SK-N-SH (cell line): Measurements from ENCODE around the gene TMEM178A. TPM values are rescaled to one million over a fixed set of nuclear protein-coding genes. Genes with fewer than 3 reads are reported as not detected.

Experiments
- CTCF ChIA-PET: fragments of 300-600, 350-600 bp; formaldehyde crosslinking; extraction: SDS; loops from one replicate; lab custom pipeline; 2021; lab: Yijun Ruan, JAX
- POLR2A ChIA-PET: fragments of 350-600 bp; sonication (Branson Sonifier 250); formaldehyde crosslinking; extraction: SDS; loops from one replicate; lab custom pipeline; 2020; ENCODE audit warnings: antibody characterized with exemption, inconsistent platforms; lab: Yijun Ruan, JAX
- DNase-seq: peaks from one replicate; pipeline ENCODE4 v3.0.0; 2012
- H2AFZ ChIP-seq: fragments of 200-600 bp; sonication (generic); 2 replicates; pipeline ENCODE4 v1.8.1; 2016; ENCODE audit warnings: antibody characterized with exemption, mild to moderate bottlenecking, low read depth
- H3F3A ChIP-seq: fragments of 200-600 bp; sonication (generic); replicated peaks from 2 replicates; pipeline ENCODE3; 2016; ENCODE audit warnings: antibody characterized with exemption, mild to moderate bottlenecking; ENCODE audit not compliant: insufficient read depth
- H3K27ac ChIP-seq, 2 experiments: fragments of 200-500 bp in 1 of 2; fragments of 200-600 bp in 1 of 2; sonication (Bioruptor generic) in 1 of 2; sonication (generic), shearing (Covaris generic) in 1 of 2; 2 replicates each; pipeline versions ENCODE4 v1.5.1 to v1.6.1; 2014 to 2016; ENCODE audit warnings: low read depth in 2 of 2, inconsistent platforms in 1 of 2, low read length in 1 of 2, mild to moderate bottlenecking in 1 of 2, mixed read lengths in 1 of 2
- H3K27me3 ChIP-seq: fragments of 200-600 bp; sonication (generic), shearing (Covaris generic); 2 replicates; pipeline ENCODE4 v1.6.1; 2016; ENCODE audit warnings: mixed run types; ENCODE audit not compliant: insufficient read depth
- H3K36me3 ChIP-seq, 2 experiments: fragments of 200-500 bp in 1 of 2; fragments of 200-600 bp in 1 of 2; sonication (Bioruptor generic) in 1 of 2; sonication (generic) in 1 of 2; replicated peaks in 1 of 2; 2 replicates each; pipeline versions ENCODE3 to v1.5.1; 2014 to 2016; ENCODE audit warnings: low read length in 1 of 2, mild to moderate bottlenecking in 1 of 2; ENCODE audit not compliant: insufficient read depth in 2 of 2, control insufficient read depth in 1 of 2
- H3K4me1 ChIP-seq, 2 experiments: fragments of 200-500 bp in 1 of 2; fragments of 200-600 bp in 1 of 2; sonication (Bioruptor generic) in 1 of 2; sonication (generic), shearing (Covaris generic) in 1 of 2; 2 replicates each; pipeline versions ENCODE4 v1.5.1 to v1.6.1; 2014 to 2016; ENCODE audit warnings: low read depth in 1 of 2, low read length in 1 of 2, mixed run types in 1 of 2; ENCODE audit not compliant: insufficient read depth in 2 of 2, control insufficient read depth in 1 of 2
- H3K4me2 ChIP-seq: fragments of 200-600 bp; sonication (generic), shearing (Covaris generic); 2 replicates; pipeline ENCODE4 v1.6.1; 2017; ENCODE audit warnings: mixed run types
- H3K4me3 ChIP-seq, 2 experiments: fragments of 200-500 bp in 1 of 2; fragments of 200-600 bp in 1 of 2; sonication (Bioruptor generic) in 1 of 2; sonication (generic), shearing (Covaris generic) in 1 of 2; 2 replicates each; pipeline versions ENCODE4 v1.5.1 to v1.8.1; 2014 to 2016; ENCODE audit warnings: low read depth in 2 of 2, inconsistent platforms in 1 of 2, low read length in 1 of 2, mild to moderate bottlenecking in 1 of 2, mixed read lengths in 1 of 2, moderate library complexity in 1 of 2
- H3K79me2 ChIP-seq: fragments of 200-600 bp; sonication (generic); 2 replicates; pipeline ENCODE4 v1.8.1; 2017; ENCODE audit warnings: mild to moderate bottlenecking; ENCODE audit not compliant: insufficient read depth
- H3K9ac ChIP-seq: fragments of 200-600 bp; sonication (generic); 2 replicates; pipeline ENCODE4 v1.6.1; 2017; ENCODE audit warnings: mixed run types
- H3K9me2 ChIP-seq: fragments of 200-600 bp; sonication (generic); 2 replicates; pipeline ENCODE4 v1.6.1; 2017; ENCODE audit warnings: mixed run types
- H3K9me3 ChIP-seq: fragments of 200-600 bp; sonication (generic); 2 replicates; pipeline ENCODE4 v1.6.1; 2017; ENCODE audit warnings: mixed run types, mild to moderate bottlenecking, moderate library complexity
- H4K20me1 ChIP-seq: fragments of 200-600 bp; sonication (generic); 2 replicates; pipeline ENCODE4 v1.6.1; 2017; ENCODE audit warnings: mild to moderate bottlenecking, mixed run types; ENCODE audit not compliant: insufficient read depth
- CHD2 ChIP-seq: fragments of 150-350 bp; IDR thresholded peaks from 2 replicates; pipeline ENCODE4 v1.6.1; 2018; ENCODE audit warnings: low read length; ENCODE audit not compliant: partially characterized antibody
- ELF1 ChIP-seq: IDR thresholded peaks from 2 replicates; pipeline ENCODE4 v1.4.0; 2012
- EP300 ChIP-seq, 2 experiments: IDR thresholded peaks; 2 replicates each; pipeline versions ENCODE4 v1.4.0 to v1.6.1; 2012; ENCODE audit warnings: borderline replicate concordance in 1 of 2, low read depth in 1 of 2, low read length in 1 of 2
- FOSL2 ChIP-seq: IDR thresholded peaks from 2 replicates; pipeline ENCODE4 v1.4.0; 2012; ENCODE audit warnings: low read depth, mild to moderate bottlenecking, moderate library complexity, borderline replicate concordance
- GATA2 ChIP-seq: sonication (generic); formaldehyde crosslinking; IDR thresholded peaks from 2 replicates; pipeline ENCODE4 v1.5.0; 2020; ENCODE audit warnings: mild to moderate bottlenecking, missing genetic modification reagents
- MAX ChIP-seq: IDR thresholded peaks from 2 replicates; pipeline ENCODE4 v1.4.0; 2012; ENCODE audit warnings: low read depth
- MEF2A ChIP-seq: IDR thresholded peaks from 2 replicates; pipeline ENCODE4 v1.4.0; 2012; ENCODE audit warnings: low read depth, borderline replicate concordance
- POLR2AphosphoS5 ChIP-seq: IDR thresholded peaks from 2 replicates; pipeline ENCODE4 v1.6.1; 2012; ENCODE audit warnings: low read depth, low read length
- SIN3A ChIP-seq: IDR thresholded peaks from 2 replicates; pipeline ENCODE4 v1.6.1; 2012; ENCODE audit warnings: low read depth, mild to moderate bottlenecking, low read length, moderate library complexity, borderline replicate concordance
- TAF1 ChIP-seq: IDR thresholded peaks from 2 replicates; pipeline ENCODE4 v1.6.1; 2012; ENCODE audit warnings: low read depth, mild to moderate bottlenecking, low read length, moderate library complexity, borderline replicate concordance
- TCF12 ChIP-seq: IDR thresholded peaks from 2 replicates; pipeline ENCODE4 v1.4.0; 2012
- TEAD4 ChIP-seq: IDR thresholded peaks from 2 replicates; pipeline ENCODE4 v1.4.0; 2012; ENCODE audit warnings: mild to moderate bottlenecking, borderline replicate concordance; ENCODE audit not compliant: insufficient read depth
- USF1 ChIP-seq: IDR thresholded peaks from 2 replicates; pipeline ENCODE4 v1.4.0; 2012; ENCODE audit warnings: low read depth, borderline replicate concordance
- WGBS: methylation state at CpG from one replicate; pipeline ENCODE4 v1.1.6; 2017; ENCODE audit warnings: low lambda C conversion rate; 5-methylcytosine and 5-hydroxymethylcytosine counted together
- polyA plus RNA-seq, 3 experiments: library from polyadenylated mRNA; depleted of rRNA; stranded (reverse); fragments of >200 nt; gene quantifications; 2 replicates each; pipeline ENCODE4 v1.2.3, GENCODE V29; 2012
- TF ChIP-seq, protein P1 (sequence below): IDR thresholded peaks from 2 replicates; pipeline ENCODE4 v1.4.0; 2012; ENCODE audit warnings: low read depth, borderline replicate concordance
- TF ChIP-seq, protein P2 (sequence below): fragments of 200-600 bp; sonication (generic); IDR thresholded peaks from 2 replicates; pipeline ENCODE4 v1.6.1; 2017; ENCODE audit warnings: antibody characterized with exemption, mild to moderate bottlenecking, moderate library complexity
- TF ChIP-seq, protein P3 (sequence below): IDR thresholded peaks from 2 replicates; pipeline ENCODE4 v1.6.1; 2012; ENCODE audit warnings: mild to moderate bottlenecking, low read depth, low read length, moderate library complexity

Gene TMEM178A
- polyA plus RNA-seq, 1 of the 3 experiments (the other 2 are of a cell fraction): 0.84 TPM

- CTCF ChIA-PET: interaction anchor here (1.1 kb wide), 1 partner anchor 9 kb away, joined by 3 read pairs; no protein-coding TSS in a partner anchor
- WGBS: 47% methylated on average over 7 of the region's 7 CpGs
Measured at GRCh38 chr2:39673018-39673417, 7.3 kb downstream of the TMEM178A start.

More at GRCh38 chr2:39673018-39673417, 7.3 kb downstream of the TMEM178A start:
- Histone ChIP-seq H3K27me3 (peaks cover 15% of the 10 kb centered on the region; the same call in 1 of the 2 replicates), H3K9ac (no peak overlapping the region), H3K4me3 (no peak overlapping the region), H2AFZ (no peak overlapping the region), H4K20me1 (no peaks in the 10 kb centered on the region), H3K79me2 (no peaks in the 10 kb centered on the region), H3F3A (no peaks in the 10 kb centered on the region), H3K4me1 (no peaks in the 10 kb centered on the region), H3K4me2 (no peak overlapping the region), H3K27ac (no peak overlapping the region), H3K36me3 (no peaks in the 10 kb centered on the region), H3K9me3 (peaks cover under 1% of the 10 kb centered on the region; the same call in 1 of the 2 replicates), H3K9me2 (no peaks in the 10 kb centered on the region)
- no peak for TF ChIP-seq FOSL2
- TF ChIP-seq, protein P1, sequence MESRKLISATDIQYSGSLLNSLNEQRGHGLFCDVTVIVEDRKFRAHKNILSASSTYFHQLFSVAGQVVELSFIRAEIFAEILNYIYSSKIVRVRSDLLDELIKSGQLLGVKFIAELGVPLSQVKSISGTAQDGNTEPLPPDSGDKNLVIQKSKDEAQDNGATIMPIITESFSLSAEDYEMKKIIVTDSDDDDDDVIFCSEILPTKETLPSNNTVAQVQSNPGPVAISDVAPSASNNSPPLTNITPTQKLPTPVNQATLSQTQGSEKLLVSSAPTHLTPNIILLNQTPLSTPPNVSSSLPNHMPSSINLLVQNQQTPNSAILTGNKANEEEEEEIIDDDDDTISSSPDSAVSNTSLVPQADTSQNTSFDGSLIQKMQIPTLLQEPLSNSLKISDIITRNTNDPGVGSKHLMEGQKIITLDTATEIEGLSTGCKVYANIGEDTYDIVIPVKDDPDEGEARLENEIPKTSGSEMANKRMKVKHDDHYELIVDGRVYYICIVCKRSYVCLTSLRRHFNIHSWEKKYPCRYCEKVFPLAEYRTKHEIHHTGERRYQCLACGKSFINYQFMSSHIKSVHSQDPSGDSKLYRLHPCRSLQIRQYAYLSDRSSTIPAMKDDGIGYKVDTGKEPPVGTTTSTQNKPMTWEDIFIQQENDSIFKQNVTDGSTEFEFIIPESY: no peak
- TF ChIP-seq POLR2AphosphoS5: no peak
- TF ChIP-seq USF1: no peak
- no peak for TF ChIP-seq TEAD4
- TF ChIP-seq GATA2 (CRISPR knock-in tag): no peak
- no peak for TF ChIP-seq MAX
- no peak for TF ChIP-seq EP300 (IDR thresholded peaks at IDR 0.05; ENCODE audit: borderline replicate concordance in 1 of 2, low read depth in 1 of 2, low read length in 1 of 2)
- TF ChIP-seq, protein P2, sequence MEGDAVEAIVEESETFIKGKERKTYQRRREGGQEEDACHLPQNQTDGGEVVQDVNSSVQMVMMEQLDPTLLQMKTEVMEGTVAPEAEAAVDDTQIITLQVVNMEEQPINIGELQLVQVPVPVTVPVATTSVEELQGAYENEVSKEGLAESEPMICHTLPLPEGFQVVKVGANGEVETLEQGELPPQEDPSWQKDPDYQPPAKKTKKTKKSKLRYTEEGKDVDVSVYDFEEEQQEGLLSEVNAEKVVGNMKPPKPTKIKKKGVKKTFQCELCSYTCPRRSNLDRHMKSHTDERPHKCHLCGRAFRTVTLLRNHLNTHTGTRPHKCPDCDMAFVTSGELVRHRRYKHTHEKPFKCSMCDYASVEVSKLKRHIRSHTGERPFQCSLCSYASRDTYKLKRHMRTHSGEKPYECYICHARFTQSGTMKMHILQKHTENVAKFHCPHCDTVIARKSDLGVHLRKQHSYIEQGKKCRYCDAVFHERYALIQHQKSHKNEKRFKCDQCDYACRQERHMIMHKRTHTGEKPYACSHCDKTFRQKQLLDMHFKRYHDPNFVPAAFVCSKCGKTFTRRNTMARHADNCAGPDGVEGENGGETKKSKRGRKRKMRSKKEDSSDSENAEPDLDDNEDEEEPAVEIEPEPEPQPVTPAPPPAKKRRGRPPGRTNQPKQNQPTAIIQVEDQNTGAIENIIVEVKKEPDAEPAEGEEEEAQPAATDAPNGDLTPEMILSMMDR: no peak
- TF ChIP-seq TCF12: no peak
- no peak for TF ChIP-seq CHD2
- TF ChIP-seq, protein P3, sequence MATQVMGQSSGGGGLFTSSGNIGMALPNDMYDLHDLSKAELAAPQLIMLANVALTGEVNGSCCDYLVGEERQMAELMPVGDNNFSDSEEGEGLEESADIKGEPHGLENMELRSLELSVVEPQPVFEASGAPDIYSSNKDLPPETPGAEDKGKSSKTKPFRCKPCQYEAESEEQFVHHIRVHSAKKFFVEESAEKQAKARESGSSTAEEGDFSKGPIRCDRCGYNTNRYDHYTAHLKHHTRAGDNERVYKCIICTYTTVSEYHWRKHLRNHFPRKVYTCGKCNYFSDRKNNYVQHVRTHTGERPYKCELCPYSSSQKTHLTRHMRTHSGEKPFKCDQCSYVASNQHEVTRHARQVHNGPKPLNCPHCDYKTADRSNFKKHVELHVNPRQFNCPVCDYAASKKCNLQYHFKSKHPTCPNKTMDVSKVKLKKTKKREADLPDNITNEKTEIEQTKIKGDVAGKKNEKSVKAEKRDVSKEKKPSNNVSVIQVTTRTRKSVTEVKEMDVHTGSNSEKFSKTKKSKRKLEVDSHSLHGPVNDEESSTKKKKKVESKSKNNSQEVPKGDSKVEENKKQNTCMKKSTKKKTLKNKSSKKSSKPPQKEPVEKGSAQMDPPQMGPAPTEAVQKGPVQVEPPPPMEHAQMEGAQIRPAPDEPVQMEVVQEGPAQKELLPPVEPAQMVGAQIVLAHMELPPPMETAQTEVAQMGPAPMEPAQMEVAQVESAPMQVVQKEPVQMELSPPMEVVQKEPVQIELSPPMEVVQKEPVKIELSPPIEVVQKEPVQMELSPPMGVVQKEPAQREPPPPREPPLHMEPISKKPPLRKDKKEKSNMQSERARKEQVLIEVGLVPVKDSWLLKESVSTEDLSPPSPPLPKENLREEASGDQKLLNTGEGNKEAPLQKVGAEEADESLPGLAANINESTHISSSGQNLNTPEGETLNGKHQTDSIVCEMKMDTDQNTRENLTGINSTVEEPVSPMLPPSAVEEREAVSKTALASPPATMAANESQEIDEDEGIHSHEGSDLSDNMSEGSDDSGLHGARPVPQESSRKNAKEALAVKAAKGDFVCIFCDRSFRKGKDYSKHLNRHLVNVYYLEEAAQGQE: no peak
- TF ChIP-seq ELF1: no peak
- TF ChIP-seq MEF2A: no peak
- TF ChIP-seq SIN3A: no peak
- TF ChIP-seq TAF1: no peak
- POLR2A ChIA-PET: no interaction called here
- no peak for DNase-seq
